A549 (cell line): ENCODE measurements around the gene SF3B4. TPM values are rescaled to one million over a fixed set of nuclear protein-coding genes. Genes with fewer than 3 reads are reported as not detected.

Experiments
- ATAC-seq, 2 experiments: fragments of 200-7000 bp in 1 of 2; fragments of >200 bp in 1 of 2; cut with Nextera tagmentation in 1 of 2; cut with Tn5 transposase in 1 of 2; 3 replicates each; pipeline versions ENCODE4 v1.8.0 to v1.9.1; 2018 to 2020; ENCODE audit warnings: mild to moderate bottlenecking in 1 of 2, moderate library complexity in 1 of 2
- CTCF ChIA-PET: fragments of 300-600 bp; sonication (Branson Sonifier 250); formaldehyde crosslinking; extraction: SDS; loops from one replicate; lab custom pipeline; 2021; ENCODE audit warnings: antibody characterized with exemption, inconsistent platforms; lab: Yijun Ruan, JAX
- POLR2A ChIA-PET: fragments of 350-600 bp; formaldehyde crosslinking; extraction: SDS; loops from one replicate; lab custom pipeline; 2021; ENCODE audit warnings: antibody characterized with exemption, inconsistent platforms; lab: Yijun Ruan, JAX
- DNase-seq, 2 experiments: peaks; one replicate each; pipeline versions ENCODE4 v3.0.0 to v3.0.0-alpha.2; 2011 to 2016; ENCODE audit warnings: low read depth in 1 of 2, low spot score in 1 of 2
- FAIRE-seq: peaks from 2 replicates; lab custom pipeline; 2011; peaks lifted over from hg19 to GRCh38; lab: Jason Lieb, UNC
- H3K27ac ChIP-seq, 2 experiments: fragments of >200 bp; sonication (Bioruptor Twin); formaldehyde crosslinking; 3 replicates each; pipeline ENCODE4 v1.5.1; 2016 to 2017
- H3K4me1 ChIP-seq: fragments of >200 bp; sonication (Bioruptor Twin); formaldehyde crosslinking; 3 replicates; pipeline ENCODE4 v1.6.1; 2016
- H3K4me2 ChIP-seq: fragments of >200 bp; sonication (Bioruptor Twin); formaldehyde crosslinking; 3 replicates; pipeline ENCODE4 v1.6.1; 2016
- H3K4me3 ChIP-seq: fragments of >200 bp; sonication (Bioruptor Twin); formaldehyde crosslinking; 3 replicates; pipeline ENCODE4 v1.5.1; 2016
- H3K9me3 ChIP-seq: fragments of >200 bp; sonication (Bioruptor Twin); formaldehyde crosslinking; 3 replicates; pipeline ENCODE4 v1.6.1; 2016
- BCL3 ChIP-seq: fragments of >200 bp; sonication (Bioruptor Twin); formaldehyde crosslinking; IDR thresholded peaks from 3 replicates; pipeline ENCODE4 v1.6.1; 2016
- CHD2 ChIP-seq: fragments of 150-350 bp; IDR thresholded peaks from 2 replicates; pipeline ENCODE4 v1.6.1; 2014; ENCODE audit warnings: low read length; ENCODE audit not compliant: partially characterized antibody
- CHD4 ChIP-seq: fragments of 200-600 bp; sonication (generic); IDR thresholded peaks from 2 replicates; pipeline ENCODE4 v1.6.1; 2016; ENCODE audit warnings: antibody characterized with exemption, mild to moderate bottlenecking, borderline replicate concordance
- EHF ChIP-seq: fragments of 250-450 bp; sonication (Bioruptor Pico); IDR thresholded peaks from 2 replicates; pipeline ENCODE4 v1.5.0; 2020; ENCODE audit warnings: mild to moderate bottlenecking
- ELK1 ChIP-seq: fragments of 150-350 bp; IDR thresholded peaks from 2 replicates; pipeline ENCODE4 v1.6.1; 2014; ENCODE audit warnings: low read depth, mild to moderate bottlenecking, low read length
- ESRRA ChIP-seq: fragments of 150-350 bp; IDR thresholded peaks from 2 replicates; pipeline ENCODE4 v1.6.1; 2014; ENCODE audit warnings: mild to moderate bottlenecking, low read length, borderline replicate concordance
- HDAC2 ChIP-seq: fragments of 200-600 bp; sonication (generic); IDR thresholded peaks from 2 replicates; pipeline ENCODE4 v1.6.1; 2016
- HEYL ChIP-seq: fragments of 250-450 bp; sonication (Bioruptor Pico); IDR thresholded peaks from 2 replicates; pipeline ENCODE4 v1.8.0; 2021; ENCODE audit warnings: mild to moderate bottlenecking, moderate library complexity
- JUN ChIP-seq, 2 experiments: fragments of >200 bp; sonication (Bioruptor Twin); formaldehyde crosslinking; IDR thresholded peaks; 2 replicates in 1 of 2; 3 replicates in 1 of 2; pipeline ENCODE4 v1.6.1; 2016 to 2017
- JUNB ChIP-seq: fragments of >200 bp; sonication (Bioruptor Twin); formaldehyde crosslinking; IDR thresholded peaks from 2 replicates; pipeline ENCODE4 v1.6.1; 2016
- KDM1A ChIP-seq: fragments of 200-600 bp; sonication (generic); IDR thresholded peaks from 2 replicates; pipeline ENCODE4 v1.6.1; 2016; ENCODE audit warnings: low read depth, mild to moderate bottlenecking
- KDM5A ChIP-seq: fragments of 200-600 bp; sonication (generic); IDR thresholded peaks from 2 replicates; pipeline ENCODE4 v1.6.1; 2016; ENCODE audit warnings: antibody characterized with exemption, mild to moderate bottlenecking
- MAZ ChIP-seq: fragments of 150-350 bp; IDR thresholded peaks from 2 replicates; pipeline ENCODE4 v1.6.1; 2014; ENCODE audit warnings: antibody characterized with exemption, low read depth, low read length, borderline replicate concordance
- MYC ChIP-seq: IDR thresholded peaks from 2 replicates; pipeline ENCODE4 v1.6.1; 2012; ENCODE audit warnings: mild to moderate bottlenecking, inconsistent platforms, low read length, improper control_type of control experiment, borderline replicate concordance
- NPAS2 ChIP-seq: fragments of 250-450 bp; sonication (Bioruptor Pico); IDR thresholded peaks from 2 replicates; pipeline ENCODE4 v1.8.0; 2022; ENCODE audit warnings: mild to moderate bottlenecking, moderate library complexity, borderline replicate concordance
- PBX3 ChIP-seq: IDR thresholded peaks from 2 replicates; pipeline ENCODE4 v1.6.1; 2012
- POLR2AphosphoS2 ChIP-seq: conservative IDR thresholded peaks from 2 replicates; pipeline ENCODE4 v1.6.1; 2012; ENCODE audit warnings: low read length, improper control_type of control experiment, inconsistent platforms
- RARB ChIP-seq: fragments of 250-450 bp; sonication (Bioruptor Pico); IDR thresholded peaks from 2 replicates; pipeline ENCODE4 v1.8.0; 2021; ENCODE audit warnings: mild to moderate bottlenecking, moderate library complexity
- RCOR1 ChIP-seq: fragments of 150-350 bp; IDR thresholded peaks from 2 replicates; pipeline ENCODE4 v1.6.1; 2014; ENCODE audit warnings: antibody characterized with exemption, low read length, low read depth
- REST ChIP-seq: fragments of 200-600 bp; sonication (generic); IDR thresholded peaks from 2 replicates; pipeline ENCODE4 v1.6.1; 2016; ENCODE audit warnings: antibody characterized with exemption, mild to moderate bottlenecking, moderate library complexity
- RFX5 ChIP-seq: fragments of 450-650 bp; IDR thresholded peaks from 2 replicates; pipeline ENCODE4 v1.7.1; 2014; ENCODE audit warnings: antibody characterized with exemption, mild to moderate bottlenecking, moderate library complexity
- SMC3 ChIP-seq: fragments of >200 bp; sonication (Bioruptor Twin); formaldehyde crosslinking; IDR thresholded peaks from 3 replicates; pipeline ENCODE4 v1.6.1; 2018; ENCODE audit warnings: inconsistent platforms
- TFCP2L1 ChIP-seq: fragments of 250-450 bp; sonication (Bioruptor Pico); IDR thresholded peaks from 2 replicates; pipeline ENCODE4 v1.5.0; 2021; ENCODE audit warnings: mild to moderate bottlenecking
- TP53 ChIP-seq: fragments of 250-450 bp; sonication (Bioruptor Pico); IDR thresholded peaks from 2 replicates; pipeline ENCODE4 v1.5.0; 2021; ENCODE audit warnings: mild to moderate bottlenecking, moderate library complexity
- ZC3H11A ChIP-seq: fragments of 450-650 bp; IDR thresholded peaks from 2 replicates; pipeline ENCODE4 v1.6.1; 2014; ENCODE audit warnings: antibody characterized with exemption, mild to moderate bottlenecking
- WGBS: methylation state at CpG from one replicate; pipeline ENCODE4 v1.1.6; 2017; ENCODE audit errors: missing lambda C conversion rate; 5-methylcytosine and 5-hydroxymethylcytosine counted together
- polyA plus RNA-seq, 4 experiments: library from polyadenylated mRNA; depleted of rRNA in 3 of 4; stranded (reverse); fragments of >200 nt; fragmentation: RNase III in 1 of 4; extraction: RNeasy Plus Mini Kit Qiagen cat#74134 plus additional on column Dnase treatment in 1 of 4; gene quantifications; 2 replicates in 3 of 4; 3 replicates in 1 of 4; pipeline ENCODE4 v1.2.3, GENCODE V29; 2011 to 2017

The SF3B4 gene
- polyA plus RNA-seq, 2 of the 4 experiments (the other 2 are of a cell fraction) = 71.2 to 94.6 TPM

- TF ChIP-seq BCL3 = no peak
- TF ChIP-seq CHD2 = no peak
- TF ChIP-seq POLR2AphosphoS2 = no peak
- no peak for TF ChIP-seq RCOR1
- TF ChIP-seq, all 56 proteins: peak for 0
Measured at GRCh38 chr1:149896575-149896974, 31.0 kb downstream of the SF3B4 start (continued).

- Histone ChIP-seq H3K4me1 (peaks cover 20% of the 10 kb centered on the region), H3K4me2 (peak overlapping the region; percentile 78)
- no peak for DNase-seq
- TF ChIP-seq EHF (CRISPR knock-in tag) (no peak), TFCP2L1 (0 out of 2 replicates have a peak, but pooled peaks have one; percentile 4)
- TF ChIP-seq, all 56 proteins: peak for 1
- ChIA-PET CTCF (interaction anchor here (0.6 to 4.0 kb wide), 37 partner anchors 10 to 298 kb away, joined by 3 to 32 read pairs (median 4); partner anchors contain the start of genes OTUD7B and VPS45), POLR2A (interaction anchor here (3.3 to 4.8 kb wide), 5 partner anchors 10 to 298 kb away, joined by 16 to 70 read pairs (median 28); partner anchors contain the start of genes BOLA1, MTMR11 and SF3B4)
- peak overlapping the region; percentile 91 to 96 for H3K27ac ChIP-seq
- H3K4me3 ChIP-seq = peak overlapping the region; percentile 54
- no peaks in the 10 kb centered on the region for H3K9me3 ChIP-seq
- FAIRE-seq (no peak), ATAC-seq (no peak)
- WGBS = 24% methylated on average over 6 of the region's 6 CpGs
Measured at GRCh38 chr1:149888999-149889289, 38.7 kb downstream of the SF3B4 start.

- FAIRE-seq = no peak
- peak; percentile 68 to 95 for DNase-seq
- peak; percentile 31 to 37 for ATAC-seq
- H3K4me2 ChIP-seq = peak overlapping the region; percentile 78
- peak overlapping the region; percentile 91 to 96 for H3K27ac ChIP-seq
- peak overlapping the region; percentile 54 for H3K4me3 ChIP-seq
- WGBS = 2% methylated on average over 24 of the region's 28 CpGs
- peaks cover 22% of the 10 kb centered on the region for H3K4me1 ChIP-seq
- H3K9me3 ChIP-seq = no peaks in the 10 kb centered on the region
- POLR2A ChIA-PET = interaction anchor here (0.9 to 4.8 kb wide), 20 partner anchors 11 to 475 kb away, joined by 3 to 70 read pairs (median 6); partner anchors contain the start of genes BOLA1, MTMR11, OTUD7B and PLEKHO1
- CTCF ChIA-PET = interaction anchor here (0.6 to 4.0 kb wide), 45 partner anchors 9 to 299 kb away, joined by 3 to 32 read pairs (median 4); partner anchors contain the start of genes BOLA1, OTUD7B and VPS45
- TF ChIP-seq ZC3H11A (no peak), MYC (0 out of 2 replicates have a peak, but pooled peaks have one; percentile 45), CHD4 (no peak), BCL3 (peak; percentile 80; the same call in 2 of the 3 replicates), ESRRA (no peak), KDM5A (no peak), TP53 (CRISPR knock-in tag) (no peak), NPAS2 (no peak), CHD2 (no peak), HDAC2 (no peak), JUNB (no peak), PBX3 (0 out of 2 replicates have a peak, but pooled peaks have one; percentile 1), RFX5 (no peak), RARB (0 out of 2 replicates have a peak, but pooled peaks have one; percentile 18), JUN (IDR thresholded peaks at IDR 0.05) (no peak; a peak in 2 of 5 replicates), REST (no peak), MAZ (no peak), KDM1A (no peak), RCOR1 (no peak), HEYL (CRISPR knock-in tag) (no peak), POLR2AphosphoS2 (no peak), SMC3 (peak; percentile 81), ELK1 (no peak)
Measured at GRCh38 chr1:149888247-149888998, 39.2 kb downstream of the SF3B4 start.
